ENCODE measurements around the gene APOBEC3C. TPM values are rescaled to one million over a fixed set of nuclear protein-coding genes. Genes with fewer than 3 reads are reported as not detected.

APOBEC3C gene
- 4.4 TPM for total RNA-seq

DNA sequence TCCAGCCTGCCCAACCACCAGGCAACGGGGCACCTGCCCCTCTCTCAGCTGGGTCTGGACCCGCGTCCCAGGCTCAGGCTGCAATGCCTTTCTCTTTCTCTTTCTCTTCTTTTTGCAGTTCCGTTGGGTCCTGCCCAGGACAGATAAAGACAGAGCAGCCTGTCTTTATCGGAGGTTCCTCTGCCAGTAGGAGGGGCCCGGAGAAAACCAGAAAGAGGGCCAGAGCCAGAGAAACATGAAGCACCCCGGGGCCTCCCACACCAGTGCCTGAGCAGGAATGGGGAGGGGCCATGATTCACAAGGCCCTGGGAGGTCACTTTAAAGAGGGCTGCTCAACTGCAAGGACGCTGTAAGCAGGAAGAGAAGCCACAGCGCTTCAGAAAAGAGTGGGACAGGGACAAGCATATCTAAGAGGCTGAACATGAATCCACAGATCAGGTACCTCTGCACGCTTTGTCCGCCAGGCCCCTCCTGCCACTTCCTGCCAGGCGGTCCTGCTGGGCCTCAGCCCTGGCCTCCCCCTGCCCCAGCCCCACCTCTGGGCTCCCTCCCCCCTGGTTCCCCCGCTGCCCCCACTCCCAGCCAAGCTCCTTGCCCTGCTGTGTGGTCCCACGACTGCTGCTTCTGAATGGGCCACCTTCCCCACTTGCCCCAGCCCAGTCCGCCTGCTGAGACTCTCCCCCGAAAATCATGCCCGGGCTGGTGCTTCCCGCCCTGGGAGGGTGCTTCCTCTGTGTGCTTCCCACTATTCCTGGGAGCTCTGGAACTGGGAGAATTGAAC, at the start of gene APOBEC3C:
Gene APOBEC3C, plus strand, starts transcription at position 316 of the 781 bp plus-strand sequence. Its CDS starts 106 bp downstream, at position 422.

DNA sequence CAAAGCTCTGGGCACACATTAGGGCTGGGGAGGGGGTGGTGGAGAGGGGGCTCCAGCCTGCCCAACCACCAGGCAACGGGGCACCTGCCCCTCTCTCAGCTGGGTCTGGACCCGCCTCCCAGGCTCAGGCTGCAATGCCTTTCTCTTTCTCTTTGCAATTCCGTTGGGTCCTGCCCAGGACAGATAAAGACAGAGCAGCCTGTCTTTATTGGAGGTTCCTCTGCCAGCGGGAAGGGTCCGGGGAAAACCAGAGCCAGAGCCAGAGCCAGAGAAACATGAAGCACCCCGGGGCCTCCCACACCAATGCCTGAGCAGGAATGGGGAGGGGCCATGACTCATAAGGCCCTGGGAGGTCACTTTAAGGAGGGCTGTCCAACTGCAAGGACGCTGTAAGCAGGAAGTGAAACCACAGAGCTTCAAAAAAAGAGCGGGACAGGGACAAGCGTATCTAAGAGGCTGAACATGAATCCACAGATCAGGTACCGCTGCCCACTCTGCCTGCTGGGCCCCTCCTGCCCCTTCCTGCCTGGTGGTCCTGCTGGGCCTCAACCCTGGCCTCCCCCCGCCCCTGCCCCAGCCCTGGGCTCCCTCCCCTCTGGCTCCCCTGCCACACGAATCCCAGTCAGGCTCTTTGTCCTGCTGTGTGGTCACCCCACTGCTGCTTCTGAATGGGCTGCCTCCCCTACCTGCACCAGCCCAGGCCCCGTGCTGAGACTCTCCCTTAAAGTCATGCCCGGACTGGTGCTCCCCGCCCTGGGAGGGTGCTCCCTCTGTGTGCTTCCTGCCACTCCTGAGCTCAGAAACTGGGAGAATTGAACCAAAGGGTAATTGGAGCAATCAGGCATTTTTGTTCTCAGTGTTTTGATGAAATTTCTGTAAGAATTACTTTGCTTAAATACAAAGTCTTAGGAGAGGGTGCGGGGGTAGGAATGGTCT, 31.8 kb upstream of the APOBEC3C start, which contains the start of gene APOBEC3B:
Gene APOBEC3B, plus strand, starts transcription at position 356 of the 936 bp plus-strand sequence. Its CDS starts 107 bp downstream, at position 463.

DNA sequence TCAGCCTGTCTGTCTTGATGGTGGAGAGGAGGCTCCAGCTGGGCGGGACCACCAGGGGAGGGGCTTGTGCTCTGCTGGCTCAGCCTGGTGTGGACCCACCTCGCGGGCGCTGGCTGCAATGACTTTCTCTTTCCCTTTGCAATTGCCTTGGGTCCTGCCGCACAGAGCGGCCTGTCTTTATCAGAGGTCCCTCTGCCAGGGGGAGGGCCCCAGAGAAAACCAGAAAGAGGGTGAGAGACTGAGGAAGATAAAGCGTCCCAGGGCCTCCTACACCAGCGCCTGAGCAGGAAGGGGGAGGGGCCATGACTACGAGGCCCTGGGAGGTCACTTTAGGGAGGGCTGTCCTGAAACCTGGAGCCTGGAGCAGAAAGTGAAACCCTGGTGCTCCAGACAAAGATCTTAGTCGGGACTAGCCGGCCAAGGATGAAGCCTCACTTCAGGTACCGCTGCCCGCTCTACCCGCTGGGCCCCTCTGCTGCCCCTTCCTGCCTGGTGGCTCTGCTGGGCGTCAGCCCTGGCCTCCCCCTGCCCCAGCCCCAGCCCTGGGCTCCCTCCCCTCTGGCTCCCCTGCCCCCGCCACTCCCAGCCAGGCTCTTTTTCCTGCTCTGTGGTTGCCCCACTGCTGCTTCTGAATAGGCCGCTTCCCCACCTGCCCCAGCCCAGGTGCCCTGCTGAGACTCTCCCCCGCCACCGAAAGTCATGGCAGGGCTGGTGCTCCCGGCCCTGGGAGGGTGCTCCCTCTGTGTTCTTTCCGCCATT, 26.7 kb downstream of the APOBEC3C start, which contains the start of gene APOBEC3F:
Gene APOBEC3F, plus strand, starts transcription at position 327 of the 759 bp plus-strand sequence. Its CDS starts 97 bp downstream, at position 424.

Other genes with a start within 250 kb of the APOBEC3C start
- 25.4 TPM for gene DNAL4, start 220.1 kb upstream of the APOBEC3C start, total RNA-seq
- 6.9 TPM for gene NPTXR, start 170.2 kb upstream of the APOBEC3C start, total RNA-seq
- gene CBX6, start 142.0 kb upstream of the APOBEC3C start, total RNA-seq, result 33.5 TPM
- gene APOBEC3A, start 56.6 kb upstream of the APOBEC3C start, total RNA-seq, result 2.5 TPM
- gene APOBEC3B, start 31.9 kb upstream of the APOBEC3C start, total RNA-seq, result 2.6 TPM
- gene APOBEC3D, start 6.9 kb downstream of the APOBEC3C start, total RNA-seq, result 1.1 TPM
- 7.5 TPM for gene APOBEC3F, start 26.6 kb downstream of the APOBEC3C start, total RNA-seq
- 12.0 TPM for gene APOBEC3G, start 63.0 kb downstream of the APOBEC3C start, total RNA-seq
- 0.18 TPM for gene APOBEC3H, start 83.0 kb downstream of the APOBEC3C start, total RNA-seq
- 14.7 TPM for gene CBX7, start 138.4 kb downstream of the APOBEC3C start, total RNA-seq
- 15.8 TPM for gene PDGFB, start 230.7 kb downstream of the APOBEC3C start, total RNA-seq